ENCODE results near the gene RIBC2. TPM values are rescaled to one million over a fixed set of nuclear protein-coding genes. Genes with fewer than 3 reads are reported as not detected.

The RIBC2 gene
- polyA plus RNA-seq, 1 of the 3 experiments (the other 2 are of a cell fraction) = not detected

DNA sequence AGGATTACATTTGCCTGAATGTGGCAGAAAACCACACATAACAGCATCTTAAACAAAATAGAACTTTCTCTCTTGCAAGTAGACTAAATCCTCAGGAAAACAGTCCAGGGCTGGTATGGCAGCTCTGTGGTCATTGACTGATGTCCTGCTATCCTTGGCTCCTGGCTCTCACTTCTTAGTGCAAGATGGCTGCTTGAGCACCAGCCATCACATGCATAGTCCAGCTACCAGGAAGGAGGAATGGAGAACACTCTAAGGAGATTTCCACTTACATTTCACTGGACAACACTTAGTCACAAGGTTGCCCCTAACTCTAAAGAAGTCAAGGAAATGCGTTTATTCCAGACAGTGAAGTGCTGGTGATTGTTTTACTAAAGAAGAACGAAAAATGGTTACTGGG is 13.6 kb downstream of the RIBC2 start:
- Histone ChIP-seq H4K20me1 (ENCODE audit: insufficient read depth) (no peaks in the 10 kb centered on the region), H2AFZ (ENCODE audit: low read depth) (no peak overlapping the region), H3F3A (replicated peaks; ENCODE audit: insufficient read depth) (no peaks in the 10 kb centered on the region), H3K9me3 (no peaks in the 10 kb centered on the region), H3K9me2 (no peaks in the 10 kb centered on the region), H3K27me3 (ENCODE audit: insufficient read depth) (peaks cover 5% of the 10 kb centered on the region; the same call in 1 of the 2 replicates), H3K4me2 (no peak overlapping the region), H3K4me3 (ENCODE audit: low read depth in 2 of 2, low read length in 1 of 2) (no peak overlapping the region), H3K79me2 (ENCODE audit: insufficient read depth) (no peaks in the 10 kb centered on the region), H3K9ac (no peak overlapping the region), H3K4me1 (ENCODE audit: control insufficient read depth in 1 of 2, insufficient read depth in 2 of 2, low read depth in 1 of 2, low read length in 1 of 2) (no peaks in the 10 kb centered on the region), H3K36me3 (replicated peaks in 1 of 2; ENCODE audit: control insufficient read depth in 1 of 2, insufficient read depth in 2 of 2, low read length in 1 of 2) (no peaks in the 10 kb centered on the region), H3K27ac (ENCODE audit: low read depth in 2 of 2, low read length in 1 of 2) (no peak overlapping the region)
- WGBS (ENCODE audit: low lambda C conversion rate) = 44% methylated on average over 2 of the region's 2 CpGs
- CTCF ChIA-PET = no interaction called here
- DNase-seq = no peak
- TF ChIP-seq MEF2A (IDR thresholded peaks at IDR 0.05; ENCODE audit: borderline replicate concordance, low read depth) = no peak
- no peak for TF ChIP-seq RXRA (IDR thresholded peaks at IDR 0.05; ENCODE audit: borderline replicate concordance, low read depth)
- TF ChIP-seq, protein P1, sequence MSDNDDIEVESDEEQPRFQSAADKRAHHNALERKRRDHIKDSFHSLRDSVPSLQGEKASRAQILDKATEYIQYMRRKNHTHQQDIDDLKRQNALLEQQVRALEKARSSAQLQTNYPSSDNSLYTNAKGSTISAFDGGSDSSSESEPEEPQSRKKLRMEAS (IDR thresholded peaks at IDR 0.05; ENCODE audit: low read depth) = no peak
- no peak for TF ChIP-seq EZH2phosphoT487 (IDR thresholded peaks at IDR 0.05; ENCODE audit: borderline replicate concordance, low read depth)
- TF ChIP-seq MXI1 (IDR thresholded peaks at IDR 0.05; ENCODE audit: low read depth, low read length) = no peak
- no peak for TF ChIP-seq EP300 (IDR thresholded peaks at IDR 0.05; ENCODE audit: borderline replicate concordance in 1 of 2, low read depth in 1 of 2, low read length in 1 of 2)
- no peak for TF ChIP-seq POLR2AphosphoS5 (IDR thresholded peaks at IDR 0.05; ENCODE audit: low read depth, low read length)
- no peak for TF ChIP-seq RCOR1 (IDR thresholded peaks at IDR 0.05; ENCODE audit: low read length)
- TF ChIP-seq, protein P2, sequence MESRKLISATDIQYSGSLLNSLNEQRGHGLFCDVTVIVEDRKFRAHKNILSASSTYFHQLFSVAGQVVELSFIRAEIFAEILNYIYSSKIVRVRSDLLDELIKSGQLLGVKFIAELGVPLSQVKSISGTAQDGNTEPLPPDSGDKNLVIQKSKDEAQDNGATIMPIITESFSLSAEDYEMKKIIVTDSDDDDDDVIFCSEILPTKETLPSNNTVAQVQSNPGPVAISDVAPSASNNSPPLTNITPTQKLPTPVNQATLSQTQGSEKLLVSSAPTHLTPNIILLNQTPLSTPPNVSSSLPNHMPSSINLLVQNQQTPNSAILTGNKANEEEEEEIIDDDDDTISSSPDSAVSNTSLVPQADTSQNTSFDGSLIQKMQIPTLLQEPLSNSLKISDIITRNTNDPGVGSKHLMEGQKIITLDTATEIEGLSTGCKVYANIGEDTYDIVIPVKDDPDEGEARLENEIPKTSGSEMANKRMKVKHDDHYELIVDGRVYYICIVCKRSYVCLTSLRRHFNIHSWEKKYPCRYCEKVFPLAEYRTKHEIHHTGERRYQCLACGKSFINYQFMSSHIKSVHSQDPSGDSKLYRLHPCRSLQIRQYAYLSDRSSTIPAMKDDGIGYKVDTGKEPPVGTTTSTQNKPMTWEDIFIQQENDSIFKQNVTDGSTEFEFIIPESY (IDR thresholded peaks at IDR 0.05; ENCODE audit: borderline replicate concordance, low read depth) = no peak
- no peak for TF ChIP-seq SIN3A (IDR thresholded peaks at IDR 0.05; ENCODE audit: borderline replicate concordance, low read depth, low read length)
- TF ChIP-seq CHD2 (IDR thresholded peaks at IDR 0.05; ENCODE audit: low read length, partially characterized antibody) = no peak
- TF ChIP-seq FOXM1 (IDR thresholded peaks at IDR 0.05; ENCODE audit: low read depth) = no peak
- no peak for TF ChIP-seq NFIC (IDR thresholded peaks at IDR 0.05; ENCODE audit: borderline replicate concordance)
- no peak for TF ChIP-seq TCF12 (IDR thresholded peaks at IDR 0.05)
- TF ChIP-seq, protein P3, sequence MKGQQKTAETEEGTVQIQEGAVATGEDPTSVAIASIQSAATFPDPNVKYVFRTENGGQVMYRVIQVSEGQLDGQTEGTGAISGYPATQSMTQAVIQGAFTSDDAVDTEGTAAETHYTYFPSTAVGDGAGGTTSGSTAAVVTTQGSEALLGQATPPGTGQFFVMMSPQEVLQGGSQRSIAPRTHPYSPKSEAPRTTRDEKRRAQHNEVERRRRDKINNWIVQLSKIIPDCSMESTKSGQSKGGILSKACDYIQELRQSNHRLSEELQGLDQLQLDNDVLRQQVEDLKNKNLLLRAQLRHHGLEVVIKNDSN (IDR thresholded peaks at IDR 0.05; ENCODE audit: borderline replicate concordance, low read depth) = no peak
- no peak for TF ChIP-seq SMC3 (IDR thresholded peaks at IDR 0.05; ENCODE audit: low read depth, low read length)
- TF ChIP-seq, protein P4, sequence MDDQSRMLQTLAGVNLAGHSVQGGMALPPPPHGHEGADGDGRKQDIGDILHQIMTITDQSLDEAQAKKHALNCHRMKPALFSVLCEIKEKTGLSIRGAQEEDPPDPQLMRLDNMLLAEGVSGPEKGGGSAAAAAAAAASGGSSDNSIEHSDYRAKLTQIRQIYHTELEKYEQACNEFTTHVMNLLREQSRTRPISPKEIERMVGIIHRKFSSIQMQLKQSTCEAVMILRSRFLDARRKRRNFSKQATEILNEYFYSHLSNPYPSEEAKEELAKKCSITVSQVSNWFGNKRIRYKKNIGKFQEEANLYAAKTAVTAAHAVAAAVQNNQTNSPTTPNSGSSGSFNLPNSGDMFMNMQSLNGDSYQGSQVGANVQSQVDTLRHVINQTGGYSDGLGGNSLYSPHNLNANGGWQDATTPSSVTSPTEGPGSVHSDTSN (IDR thresholded peaks at IDR 0.05) = no peak
- TF ChIP-seq ELF1 (IDR thresholded peaks at IDR 0.05) = no peak
- TF ChIP-seq FOXJ3 (CRISPR knock-in tag; IDR thresholded peaks at IDR 0.05) = no peak
- no peak for TF ChIP-seq RAD21 (IDR thresholded peaks at IDR 0.05; ENCODE audit: low read length)
- POLR2A ChIA-PET = no interaction called here

Data from SK-N-SH (cell line).